IMR-90 (cell line): Measurements from ENCODE around the gene LDLRAD4. TPM values are rescaled to one million over a fixed set of nuclear protein-coding genes. Genes with fewer than 3 reads are reported as not detected.

Source experiments
- ATAC-seq: fragments of 200-7000 bp; cut with Tn5 transposase; 2 replicates; pipeline ENCODE4 v1.9.1; 2020; ENCODE audit warnings: low read depth, mild to moderate bottlenecking, moderate library complexity
- BruUV-seq: library from RNA; stranded (reverse); fragments of 400-500 nt; replicated peaks from 2 replicates; lab custom pipeline; 2021; lab: Mats Ljungman, UMichigan
- CTCF ChIA-PET: fragments of 300-600 bp; formaldehyde crosslinking; extraction: SDS; loops from one replicate; lab custom pipeline; 2021; ENCODE audit warnings: antibody characterized with exemption; lab: Yijun Ruan, JAX
- POLR2A ChIA-PET: fragments of 300-600 bp; sonication (Branson Sonifier 250); formaldehyde crosslinking; loops from one replicate; lab custom pipeline; 2022; ENCODE audit warnings: antibody characterized with exemption; ENCODE audit not compliant: unreplicated experiment; lab: Charles Lee
- DNase-seq: peaks from one replicate; pipeline ENCODE4 v3.0.0; 2013
- H2AFZ ChIP-seq: replicated peaks from 2 replicates; pipeline ENCODE3; 2013; ENCODE audit warnings: low read length, mild to moderate bottlenecking; ENCODE audit not compliant: poor library complexity
- H2AK5ac ChIP-seq: 2 replicates; pipeline ENCODE4 v1.6.1; 2013; ENCODE audit warnings: low read depth, low read length, inconsistent platforms
- H2AK9ac ChIP-seq: replicated peaks from 2 replicates; pipeline ENCODE3; 2013; ENCODE audit warnings: mild to moderate bottlenecking, low read depth, low read length, moderate library complexity; ENCODE audit not compliant: poor library complexity
- H2BK120ac ChIP-seq: 2 replicates; pipeline ENCODE4 v1.6.1; 2013; ENCODE audit warnings: low read depth, low read length, inconsistent platforms
- H2BK15ac ChIP-seq: 3 replicates; pipeline ENCODE4 v1.6.1; 2013; ENCODE audit warnings: low read depth, low read length, inconsistent platforms
- H2BK20ac ChIP-seq: 2 replicates; pipeline ENCODE4 v1.6.1; 2013; ENCODE audit warnings: low read depth, mild to moderate bottlenecking, inconsistent platforms, low read length, moderate library complexity
- H2BK5ac ChIP-seq: 2 replicates; pipeline ENCODE4 v1.6.1; 2013; ENCODE audit warnings: mild to moderate bottlenecking, low read depth, low read length, inconsistent platforms; ENCODE audit not compliant: poor library complexity, severe bottlenecking
- H3K14ac ChIP-seq: replicated peaks from 2 replicates; pipeline ENCODE4 v1.6.1; 2013; ENCODE audit warnings: low read depth, low read length, inconsistent platforms
- H3K18ac ChIP-seq: 2 replicates; pipeline ENCODE4 v1.6.1; 2013; ENCODE audit warnings: low read depth, low read length, control low read depth
- H3K23ac ChIP-seq: 2 replicates; pipeline ENCODE4 v1.6.1; 2013; ENCODE audit warnings: low read depth, low read length, inconsistent platforms
- H3K27ac ChIP-seq: 2 replicates; pipeline ENCODE4 v1.5.1; 2013; ENCODE audit warnings: mild to moderate bottlenecking, control low read depth, low read length; ENCODE audit not compliant: insufficient read depth
- H3K27me3 ChIP-seq: 2 replicates; pipeline ENCODE4 v1.6.1; 2013; ENCODE audit warnings: low read length; ENCODE audit not compliant: control insufficient read depth, insufficient read depth
- H3K36me3 ChIP-seq: 2 replicates; pipeline ENCODE4 v1.6.1; 2013; ENCODE audit warnings: low read length, mixed read lengths; ENCODE audit not compliant: control insufficient read depth, insufficient read depth
- H3K4ac ChIP-seq: 2 replicates; pipeline ENCODE4 v1.6.1; 2013; ENCODE audit warnings: low read depth, low read length, inconsistent platforms
- H3K4me1 ChIP-seq: 2 replicates; pipeline ENCODE4 v1.6.1; 2013; ENCODE audit warnings: low read length, mixed read lengths; ENCODE audit not compliant: control insufficient read depth, insufficient read depth
- H3K4me2 ChIP-seq: 2 replicates; pipeline ENCODE4 v1.6.1; 2013; ENCODE audit warnings: low read depth, mild to moderate bottlenecking, control low read depth, low read length, moderate library complexity
- H3K4me3 ChIP-seq: 2 replicates; pipeline ENCODE4 v1.5.1; 2013; ENCODE audit warnings: low read depth, mild to moderate bottlenecking, control low read depth, low read length, moderate library complexity; ENCODE audit not compliant: insufficient read depth
- H3K56ac ChIP-seq: 2 replicates; pipeline ENCODE4 v1.6.1; 2013; ENCODE audit warnings: low read length, inconsistent platforms; ENCODE audit not compliant: insufficient read depth; ENCODE audit errors: extremely low read depth
- H3K79me1 ChIP-seq, 2 experiments: 2 replicates each; pipeline ENCODE4 v1.6.1; 2013; ENCODE audit warnings: low read length in 2 of 2, inconsistent platforms in 1 of 2, low read depth in 1 of 2
- H3K9ac ChIP-seq: 2 replicates; pipeline ENCODE4 v1.6.1; 2013; ENCODE audit warnings: low read depth, low read length, control low read depth
- H3K9me1 ChIP-seq: 2 replicates; pipeline ENCODE4 v1.6.1; 2013; ENCODE audit warnings: low read length, inconsistent platforms; ENCODE audit not compliant: insufficient read depth
- H3K9me3 ChIP-seq: 2 replicates; pipeline ENCODE4 v1.6.1; 2013; ENCODE audit warnings: low read length; ENCODE audit not compliant: control insufficient read depth, insufficient read depth
- H4K20me1 ChIP-seq: 2 replicates; pipeline ENCODE4 v1.6.1; 2013; ENCODE audit warnings: low read length, inconsistent platforms; ENCODE audit not compliant: insufficient read depth
- H4K5ac ChIP-seq: 2 replicates; pipeline ENCODE4 v1.6.1; 2013; ENCODE audit warnings: mild to moderate bottlenecking, low read depth, low read length, control low read depth
- H4K8ac ChIP-seq, 2 experiments: 2 replicates each; pipeline ENCODE4 v1.6.1; 2013; ENCODE audit warnings: low read depth in 2 of 2, low read length in 2 of 2, control low read depth in 1 of 2, inconsistent platforms in 1 of 2
- H4K91ac ChIP-seq: 2 replicates; pipeline ENCODE4 v1.6.1; 2013; ENCODE audit warnings: low read depth, low read length, inconsistent platforms; ENCODE audit not compliant: insufficient read depth
- CEBPB ChIP-seq: IDR thresholded peaks from 2 replicates; pipeline ENCODE4 v1.6.1; 2012; ENCODE audit warnings: low read depth, low read length, improper control_type of control experiment
- CTCF ChIP-seq: conservative IDR thresholded peaks from 2 replicates; pipeline ENCODE4 v1.5.1; 2012; ENCODE audit warnings: mild to moderate bottlenecking, low read depth, low read length, improper control_type of control experiment
- ELK1 ChIP-seq: fragments of 150-350 bp; IDR thresholded peaks from 2 replicates; pipeline ENCODE4 v1.6.1; 2016; ENCODE audit warnings: low read depth, mild to moderate bottlenecking, low read length, moderate library complexity, borderline replicate concordance
- FOS ChIP-seq: fragments of 150-350 bp; IDR thresholded peaks from 2 replicates; pipeline ENCODE4 v1.6.1; 2016; ENCODE audit warnings: low read depth, low read length
- MAZ ChIP-seq: IDR thresholded peaks from 2 replicates; pipeline ENCODE4 v1.6.1; 2012; ENCODE audit warnings: low read depth, mild to moderate bottlenecking, low read length, improper control_type of control experiment, moderate library complexity, borderline replicate concordance
- POLR2A ChIP-seq: IDR thresholded peaks from 2 replicates; pipeline ENCODE4 v1.6.1; 2012; ENCODE audit warnings: mild to moderate bottlenecking, low read depth, low read length
- RAD21 ChIP-seq: IDR thresholded peaks from 2 replicates; pipeline ENCODE4 v1.6.1; 2012; ENCODE audit warnings: low read length, improper control_type of control experiment
- RCOR1 ChIP-seq: IDR thresholded peaks from 2 replicates; pipeline ENCODE4 v1.6.1; 2012; ENCODE audit warnings: mild to moderate bottlenecking, low read length, improper control_type of control experiment; ENCODE audit not compliant: insufficient replicate concordance
- RFX5 ChIP-seq: IDR thresholded peaks from 2 replicates; pipeline ENCODE4 v1.8.0; 2012; ENCODE audit warnings: low read depth, mild to moderate bottlenecking, low read length, moderate library complexity
- SMC3 ChIP-seq: fragments of 150-350 bp; IDR thresholded peaks from 2 replicates; pipeline ENCODE4 v1.6.1; 2016; ENCODE audit warnings: low read depth, mild to moderate bottlenecking, antibody characterized with exemption, low read length, moderate library complexity
- dilution Hi-C: fragments of 300-500 bp; cut with HindIII; formaldehyde crosslinking; loops from one replicate; pipeline ENCODE4 v1.14.3; 2018; ENCODE audit warnings: low sequenced_read_pairs; ENCODE audit not compliant: unreplicated experiment
- in situ Hi-C: fragments of 300-500 bp; cut with MboI; formaldehyde crosslinking; loops from 3 replicates; pipeline ENCODE4 v1.14.3; 2019; ENCODE audit warnings: low sequenced_read_pairs, inconsistent platforms, mixed read lengths
- intact Hi-C: fragments of 100-400 bp; cut with micrococcal nuclease; formaldehyde crosslinking; loops from 2 replicates; pipeline ENCODE4 v1.10.0; 2022
- polyA plus RNA-seq, 3 experiments: library from polyadenylated mRNA; depleted of rRNA; stranded (reverse); fragments of >200 nt; gene quantifications; 2 replicates each; pipeline ENCODE4 v1.2.3, GENCODE V29; 2012; ENCODE audit warnings: low replicate concordance in 1 of 3
- total RNA-seq: library from RNA; depleted of rRNA; stranded (reverse); fragments of >200 nt; gene quantifications from 2 replicates; pipeline ENCODE4 v1.2.3, GENCODE V29; 2012
- TF ChIP-seq, protein P1 (sequence below): fragments of 150-350 bp; IDR thresholded peaks from 2 replicates; pipeline ENCODE4 v1.6.1; 2017; ENCODE audit warnings: mild to moderate bottlenecking, antibody characterized with exemption, low read length, low read depth

Gene LDLRAD4
- total and polyA plus RNA-seq, 2 of the 4 experiments (the other 2 are of a cell fraction): not detected

DNA sequence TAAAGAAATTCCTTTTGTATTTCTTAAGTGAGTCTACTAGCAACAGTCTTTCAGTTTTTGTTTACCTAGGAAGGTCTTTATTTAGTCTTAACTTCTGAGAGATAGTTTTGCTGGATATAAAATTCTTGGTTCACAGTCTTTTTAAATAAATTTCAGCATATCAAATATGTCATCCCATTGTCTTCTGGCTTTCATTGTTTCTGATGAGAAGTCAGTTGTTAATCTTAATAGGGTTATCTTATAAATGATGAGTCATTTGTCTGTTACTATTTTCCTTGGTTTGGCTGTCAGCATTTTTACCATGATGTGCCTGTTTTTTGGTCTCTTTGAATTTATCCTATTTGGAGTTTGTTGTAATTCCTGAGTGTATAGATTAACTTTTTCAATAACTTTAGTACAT is 378.5 kb downstream of the LDLRAD4 start:
- no peak overlapping the region for H2BK120ac ChIP-seq
- no peak overlapping the region for H3K56ac ChIP-seq
- H3K4me3 ChIP-seq: no peak overlapping the region
- H3K9ac ChIP-seq: no peak overlapping the region
- no peak overlapping the region for H2BK20ac ChIP-seq
- in situ Hi-C loops: no loop called here
- no peaks in the 10 kb centered on the region for H4K20me1 ChIP-seq
- no peaks in the 10 kb centered on the region for H3K9me3 ChIP-seq
- H3K4me2 ChIP-seq: no peak overlapping the region
- dilution Hi-C loops: no loop called here
- no peaks in the 10 kb centered on the region for H3K4me1 ChIP-seq
- no peaks in the 10 kb centered on the region for H3K9me1 ChIP-seq
- H3K14ac ChIP-seq: no peak overlapping the region
- no peak overlapping the region for H2AFZ ChIP-seq
- ChIA-PET POLR2A (no interaction called here), CTCF (no interaction called here)
- H3K27ac ChIP-seq: no peak overlapping the region
- intact Hi-C loops: no loop called here
- no peak overlapping the region for H2AK5ac ChIP-seq
- H4K5ac ChIP-seq: no peak overlapping the region
- H3K27me3 ChIP-seq: no peaks in the 10 kb centered on the region
- H2BK15ac ChIP-seq: no peak overlapping the region
- no peak overlapping the region for H3K23ac ChIP-seq
- H4K91ac ChIP-seq: no peak overlapping the region
- H3K4ac ChIP-seq: no peak overlapping the region
- no peaks in the 10 kb centered on the region for H3K79me1 ChIP-seq
- H2AK9ac ChIP-seq: no peak overlapping the region
- ATAC-seq (no peak), DNase-seq (no peak)
- no TSS peak for BruUV-seq
- H2BK5ac ChIP-seq: no peak overlapping the region
- no peak overlapping the region for H3K18ac ChIP-seq
- H4K8ac ChIP-seq: no peak overlapping the region
- TF ChIP-seq RFX5: no peak
- TF ChIP-seq FOS: no peak
- no peak for TF ChIP-seq POLR2A
- TF ChIP-seq ELK1: no peak
- no peak for TF ChIP-seq CEBPB
- no peak for TF ChIP-seq RAD21
- TF ChIP-seq MAZ: no peak
- TF ChIP-seq SMC3: no peak
- no peak for TF ChIP-seq CTCF
- TF ChIP-seq, protein P1, sequence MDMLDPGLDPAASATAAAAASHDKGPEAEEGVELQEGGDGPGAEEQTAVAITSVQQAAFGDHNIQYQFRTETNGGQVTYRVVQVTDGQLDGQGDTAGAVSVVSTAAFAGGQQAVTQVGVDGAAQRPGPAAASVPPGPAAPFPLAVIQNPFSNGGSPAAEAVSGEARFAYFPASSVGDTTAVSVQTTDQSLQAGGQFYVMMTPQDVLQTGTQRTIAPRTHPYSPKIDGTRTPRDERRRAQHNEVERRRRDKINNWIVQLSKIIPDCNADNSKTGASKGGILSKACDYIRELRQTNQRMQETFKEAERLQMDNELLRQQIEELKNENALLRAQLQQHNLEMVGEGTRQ: no peak
- TF ChIP-seq RCOR1: no peak
- no peaks in the 10 kb centered on the region for H3K36me3 ChIP-seq
